Measurements from ENCODE around the gene ANKRD44. TPM values are rescaled to one million over a fixed set of nuclear protein-coding genes. Genes with fewer than 3 reads are reported as not detected.
"Not testable (repeated sequence)": the region's sequence is repeated elsewhere in the genome, so short reads cannot be mapped to it uniquely, and the experiment has no call there.

The ANKRD44 gene
- total RNA-seq, 4 donors from 2014 or later = 1.8 to 6.3 (median 3.0) TPM

GRCh38 chr2:197293252-197294007, 17.1 kb downstream of the ANKRD44 start:
- no peak for TF ChIP-seq POLR2A (IDR thresholded peaks at IDR 0.05)
- TF ChIP-seq CTCF (IDR thresholded peaks at IDR 0.05 in 4 of 5, conservative IDR thresholded peaks at IDR 0.05 in 1 of 5) = no peak
- peak; percentile 39 to 44 for ATAC-seq
- Histone ChIP-seq H3K27me3 (no peaks in the 10 kb centered on the region), H3K9me3 (no peaks in the 10 kb centered on the region), H3K4me3 (no peak overlapping the region), H3K36me3 (no peaks in the 10 kb centered on the region), H3K27ac (no peak overlapping the region), H3K4me1 (peaks cover 7% of the 10 kb centered on the region in 2 donors)
- intact Hi-C loops (cut with DNase I; ENCODE audit: low total_unique reads) = no loop called here
- in situ Hi-C loops (cut with MboI; ENCODE audit: low sequenced_read_pairs in 4 of 4) = no loop called here
- DNase-seq = no peak

- intact Hi-C loops (cut with DNase I; ENCODE audit: low total_unique reads) = no loop called here
- Histone ChIP-seq H3K9me3 (no peaks in the 10 kb centered on the region), H3K27ac (no peak overlapping the region), H3K36me3 (no peaks in the 10 kb centered on the region), H3K4me1 (peaks cover 7% of the 10 kb centered on the region in 2 donors), H3K27me3 (no peaks in the 10 kb centered on the region), H3K4me3 (no peak overlapping the region)
- DNase-seq (no peak), ATAC-seq (no peak)
- in situ Hi-C loops (cut with MboI; ENCODE audit: low sequenced_read_pairs in 4 of 4) = no loop called here
- no peak for TF ChIP-seq POLR2A (IDR thresholded peaks at IDR 0.05)
- TF ChIP-seq CTCF (IDR thresholded peaks at IDR 0.05 in 4 of 5, conservative IDR thresholded peaks at IDR 0.05 in 1 of 5) = no peak
Observed at GRCh38 chr2:197292619-197293018, 18.0 kb downstream of the ANKRD44 start.

- not testable (repeated sequence) for H3K4me1 ChIP-seq
Observed at GRCh38 chr2:197287596-197287932, 23.0 kb downstream of the ANKRD44 start.

GRCh38 chr2:197286805-197287595, 23.6 kb downstream of the ANKRD44 start:
- TF ChIP-seq CTCF (IDR thresholded peaks at IDR 0.05 in 4 of 5, conservative IDR thresholded peaks at IDR 0.05 in 1 of 5) = no peak
- TF ChIP-seq POLR2A (IDR thresholded peaks at IDR 0.05) = no peak
- H3K9me3 ChIP-seq = no peaks in the 10 kb centered on the region
- H3K4me3 ChIP-seq = no peak overlapping the region
- DNase-seq (peak in 1 of 2 donors; percentile 23), ATAC-seq (peak in 1 of 2 donors; percentile 80)
- no peaks in the 10 kb centered on the region for H3K36me3 ChIP-seq
- in situ Hi-C loops (cut with MboI; ENCODE audit: low sequenced_read_pairs in 4 of 4) (no loop called here), intact Hi-C loops (cut with DNase I; ENCODE audit: low total_unique reads) (no loop called here)
- no peaks in the 10 kb centered on the region for H3K4me1 ChIP-seq
- H3K27ac ChIP-seq = no peak overlapping the region
- no peaks in the 10 kb centered on the region for H3K27me3 ChIP-seq

More at GRCh38 chr2:197287596-197287932, 23.0 kb downstream of the ANKRD44 start:
- ATAC-seq; intact Hi-C loops (cut with DNase I; ENCODE audit: low total_unique reads); H3K36me3 ChIP-seq; H3K4me3 ChIP-seq; DNase-seq; H3K9me3 ChIP-seq; in situ Hi-C loops (cut with MboI; ENCODE audit: low sequenced_read_pairs in 4 of 4); H3K27ac ChIP-seq; H3K27me3 ChIP-seq: not testable (repeated sequence)

- Histone ChIP-seq H3K4me1 (peaks cover 0 to 8% of the 10 kb centered on the region in 2 donors), H3K36me3 (no peaks in the 10 kb centered on the region)
Observed at GRCh38 chr2:197285361-197285760, 25.2 kb downstream of the ANKRD44 start.

More at GRCh38 chr2:197285361-197285760, 25.2 kb downstream of the ANKRD44 start:
- H3K27ac ChIP-seq = no peak overlapping the region
- TF ChIP-seq CTCF (IDR thresholded peaks at IDR 0.05 in 4 of 5, conservative IDR thresholded peaks at IDR 0.05 in 1 of 5) (no peak), POLR2A (IDR thresholded peaks at IDR 0.05) (no peak)
- DNase-seq (no peak), ATAC-seq (no peak)
- in situ Hi-C loops (cut with MboI; ENCODE audit: low sequenced_read_pairs in 4 of 4) = no loop called here
- H3K9me3 ChIP-seq = no peaks in the 10 kb centered on the region
- no peaks in the 10 kb centered on the region for H3K27me3 ChIP-seq
- H3K4me3 ChIP-seq = no peak overlapping the region
- intact Hi-C loops (cut with DNase I; ENCODE audit: low total_unique reads) = no loop called here

Measured in gastrocnemius medialis (tissue), 4 donors.